Kidney glomerular epithelial cell (primary cell): ENCODE measurements around the gene PAK1.
"Not testable (repeated sequence)": the region's sequence is repeated elsewhere in the genome, so short reads cannot be mapped to it uniquely, and the experiment has no call there.

Experiments
- DNase-seq: peaks from one replicate; lab custom pipeline; 2025; lab: John Stamatoyannopoulos, UW

Gene PAK1

GRCh38 chr11:77303328-77303727, 170.6 kb downstream of the PAK1 start:
- no peak for DNase-seq

GRCh38 chr11:77302752-77303151, 171.1 kb downstream of the PAK1 start:
- DNase-seq, result no peak

GRCh38 chr11:77301510-77301909, 172.4 kb downstream of the PAK1 start, which contains the start of gene GDPD4:
Gene GDPD4 (minus strand): TSS chr11:77301686. CDS start chr11:77285137, 16,549 bp downstream.
- DNase-seq, result no peak

GRCh38 chr11:77300695-77301094, 173.2 kb downstream of the PAK1 start:
- DNase-seq, result no peak

- not testable (repeated sequence) for DNase-seq
Measured at GRCh38 chr11:77300028-77300427, 173.9 kb downstream of the PAK1 start.

- no peak for DNase-seq
Measured at GRCh38 chr11:77299528-77299993, 174.3 kb downstream of the PAK1 start.

GRCh38 chr11:77294040-77294439, 179.9 kb downstream of the PAK1 start:
- no peak for DNase-seq

GRCh38 chr11:77289737-77290136, 184.2 kb downstream of the PAK1 start:
- DNase-seq, result no peak

- no peak for DNase-seq
Measured at GRCh38 chr11:77287615-77288273, 186.2 kb downstream of the PAK1 start.

GRCh38 chr11:77287136-77287535, 186.8 kb downstream of the PAK1 start:
- no peak for DNase-seq

- DNase-seq, result no peak
Measured at GRCh38 chr11:77284476-77285468, 189.1 kb downstream of the PAK1 start.

- no peak for DNase-seq
Measured at GRCh38 chr11:77283101-77283500, 190.8 kb downstream of the PAK1 start.

- no peak for DNase-seq
Measured at GRCh38 chr11:77278595-77279506, 195.0 kb downstream of the PAK1 start.

GRCh38 chr11:77276271-77276670, 197.6 kb downstream of the PAK1 start:
- no peak for DNase-seq
